HepG2 (cell line): ENCODE results near the gene RAB15. TPM values are rescaled to one million over a fixed set of nuclear protein-coding genes. Genes with fewer than 3 reads are reported as not detected.

Source experiments
- CBX2 ChIP-seq, 2 experiments: fragments of 200-600 bp in 1 of 2; sonication (generic); formaldehyde crosslinking in 1 of 2; IDR thresholded peaks; 2 replicates each; pipeline versions ENCODE4 v1.7.0 to v1.8.1; 2018 to 2022; ENCODE audit warnings: low read depth in 2 of 2, low read length in 1 of 2, mild to moderate bottlenecking in 1 of 2, missing genetic modification reagents in 1 of 2
- DNMT3B ChIP-seq: conservative IDR thresholded peaks from 2 replicates; pipeline ENCODE4 v1.6.1; 2016; ENCODE audit warnings: missing biosample characterization, control low read depth
- GLI4 ChIP-seq: sonication (generic); formaldehyde crosslinking; IDR thresholded peaks from 2 replicates; pipeline ENCODE4 v1.5.1; 2020; ENCODE audit warnings: missing genetic modification reagents, mild to moderate bottlenecking, moderate library complexity, borderline replicate concordance
- NFE2 ChIP-seq: sonication (generic); formaldehyde crosslinking; IDR thresholded peaks from 2 replicates; pipeline ENCODE4 v1.4.0; 2020; ENCODE audit warnings: missing genetic modification reagents
- NFKBIZ ChIP-seq: IDR thresholded peaks from 2 replicates; pipeline ENCODE4 v1.6.1; 2018; ENCODE audit warnings: missing genetic modification reagents, missing compliant biosample characterization
- SMARCE1 ChIP-seq: fragments of 450-650 bp; IDR thresholded peaks from 2 replicates; pipeline ENCODE4 v1.6.1; 2017; ENCODE audit warnings: borderline replicate concordance
- U2AF2 ChIP-seq: fragments of 200-400 bp; formaldehyde crosslinking; IDR thresholded peaks from 2 replicates; pipeline ENCODE4 v1.6.1; 2017; ENCODE audit warnings: low read depth, mild to moderate bottlenecking, low read length
- ZBTB43 ChIP-seq: sonication (generic); formaldehyde crosslinking; conservative IDR thresholded peaks from 2 replicates; pipeline ENCODE4 v1.4.0; 2020; ENCODE audit warnings: missing genetic modification reagents
- ZFP41 ChIP-seq: sonication (generic); formaldehyde crosslinking; IDR thresholded peaks from 2 replicates; pipeline ENCODE4 v1.4.0; 2020; ENCODE audit warnings: mild to moderate bottlenecking, missing genetic modification reagents, borderline replicate concordance
- ZFYVE20 ChIP-seq: sonication (generic); formaldehyde crosslinking; IDR thresholded peaks from 2 replicates; pipeline ENCODE4 v1.8.0; 2023; ENCODE audit warnings: low read depth, mild to moderate bottlenecking, moderate library complexity, missing genetic modification reagents, borderline replicate concordance
- ZMAT3 ChIP-seq: sonication (generic); formaldehyde crosslinking; conservative IDR thresholded peaks from 2 replicates; pipeline ENCODE4 v1.7.0; 2021; ENCODE audit warnings: missing genetic modification reagents
- ZMYM3 ChIP-seq: sonication (generic); formaldehyde crosslinking; IDR thresholded peaks from 2 replicates; pipeline ENCODE4 v1.5.1; 2020; ENCODE audit warnings: mild to moderate bottlenecking, missing genetic modification reagents
- ZMYM4 ChIP-seq: sonication (generic); formaldehyde crosslinking; IDR thresholded peaks from 2 replicates; pipeline ENCODE4 v1.8.1; 2023; ENCODE audit warnings: mild to moderate bottlenecking, missing genetic modification reagents
- ZNF44 ChIP-seq: sonication (generic); formaldehyde crosslinking; IDR thresholded peaks from 2 replicates; pipeline ENCODE4 v1.5.1; 2020; ENCODE audit warnings: mild to moderate bottlenecking, missing genetic modification reagents
- ZNF574 ChIP-seq: sonication (generic); formaldehyde crosslinking; IDR thresholded peaks from 2 replicates; pipeline ENCODE4 v1.4.0; 2020; ENCODE audit warnings: missing genetic modification reagents
- polyA plus RNA-seq, 8 experiments: library from polyadenylated mRNA; depleted of rRNA in 3 of 8; stranded (reverse) in 7 of 8; unstranded in 1 of 8; fragments of >200 nt; fragmentation: Illumina TruSeq in 4 of 8; extraction: Trizol in 4 of 8; gene quantifications; 2 replicates each; pipeline versions ENCODE4 v1.2.1 to v1.2.3, GENCODE V29; 2011 to 2016; ENCODE audit warnings: low read depth in 4 of 8, missing spikeins in 1 of 8, mixed read lengths in 1 of 8; ENCODE audit not compliant: insufficient read depth in 1 of 8
- total RNA-seq, 5 experiments: library from RNA; depleted of rRNA; stranded (reverse); fragments of >200 nt; fragmentation: Illumina TruSeq; extraction: Trizol; gene quantifications; 2 replicates each; pipeline ENCODE4 v1.2.3, GENCODE V29; 2016; ENCODE audit warnings: low read depth in 1 of 5
- TF ChIP-seq, protein P1 (sequence below): sonication (generic); formaldehyde crosslinking; IDR thresholded peaks from 2 replicates; pipeline ENCODE4 v1.5.0; 2020; ENCODE audit warnings: missing genetic modification reagents, mild to moderate bottlenecking, borderline replicate concordance
- TF ChIP-seq, protein P2 (sequence below): sonication (generic); formaldehyde crosslinking; IDR thresholded peaks from 2 replicates; pipeline ENCODE4 v1.5.1; 2020; ENCODE audit warnings: mild to moderate bottlenecking, missing genetic modification reagents, moderate library complexity
- TF ChIP-seq, protein P3 (sequence below): fragments of 450-650 bp; IDR thresholded peaks from 2 replicates; pipeline ENCODE4 v1.6.1; 2016
- TF ChIP-seq, protein P4 (sequence below): sonication (generic); formaldehyde crosslinking; IDR thresholded peaks from 2 replicates; pipeline ENCODE4 v1.5.0; 2020; ENCODE audit warnings: mild to moderate bottlenecking, missing genetic modification reagents

Gene RAB15
- total and polyA plus RNA-seq, 2 of the 13 experiments (the other 11 are each of a cell fraction or from before 2014, with no cell fraction given) = 7.4 to 18.5 TPM

DNA sequence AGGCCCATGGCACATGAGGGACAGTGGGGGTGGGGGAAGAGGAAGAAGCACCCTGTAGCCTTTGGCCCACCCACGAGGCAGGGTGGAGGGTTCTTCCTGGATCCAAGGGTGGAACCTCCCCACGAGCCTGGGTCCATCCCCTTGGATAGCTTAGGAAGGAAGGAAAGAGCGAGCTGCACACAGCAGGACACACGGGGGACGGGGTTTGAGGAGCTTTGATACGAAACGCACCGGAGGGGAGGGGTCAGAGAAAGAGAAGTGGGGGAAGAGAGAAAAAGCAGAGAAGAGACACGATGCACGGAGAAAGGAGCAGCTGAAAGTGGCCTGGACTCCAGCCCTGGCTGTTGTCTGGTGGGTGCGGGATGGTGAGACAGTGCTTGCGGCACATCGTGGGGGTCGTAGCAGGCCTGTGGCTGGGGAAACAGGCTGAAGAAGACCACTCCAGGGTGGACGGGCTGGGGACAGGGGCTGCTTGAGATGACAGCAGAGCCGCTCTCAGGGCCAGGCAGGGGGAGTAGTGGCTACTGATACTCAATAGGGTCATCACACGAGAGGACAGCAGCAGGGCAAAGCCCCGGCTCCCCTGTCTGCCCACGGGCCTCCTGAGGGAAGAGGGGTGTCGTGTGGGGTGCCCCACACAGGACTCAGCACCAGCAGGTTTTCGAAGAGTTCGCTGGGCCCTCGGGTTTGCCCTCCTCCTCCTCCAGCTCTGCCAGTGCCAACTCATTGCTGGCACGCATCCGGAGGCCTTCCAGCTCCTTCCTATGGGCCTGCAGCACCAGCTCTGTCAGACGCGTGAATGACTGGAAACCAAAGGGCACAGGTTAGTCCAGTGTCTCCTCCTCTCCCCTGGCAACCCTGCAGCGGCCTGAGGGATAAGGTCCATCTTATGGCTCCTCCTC is 24.2 kb downstream of the RAB15 start (continued):
- TF ChIP-seq ZBTB43 = no peak
- no peak for TF ChIP-seq NFKBIZ (CRISPR knock-in tag)
- TF ChIP-seq DNMT3B (CRISPR knock-in tag) = no peak
- no peak for TF ChIP-seq CBX2 (IDR thresholded peaks at IDR 0.05; ENCODE audit: low read depth, low read length)
- TF ChIP-seq CBX2 (CRISPR knock-in tag; IDR thresholded peaks at IDR 0.05; ENCODE audit: low read depth) = no peak
- no peak for TF ChIP-seq SMARCE1
- TF ChIP-seq GLI4 = no peak
- TF ChIP-seq ZNF574 (CRISPR knock-in tag) = peak; percentile 71
- TF ChIP-seq ZMYM3 (CRISPR knock-in tag) = peak; percentile 72
- no peak for TF ChIP-seq NFE2 (CRISPR knock-in tag)
- TF ChIP-seq, protein P1, sequence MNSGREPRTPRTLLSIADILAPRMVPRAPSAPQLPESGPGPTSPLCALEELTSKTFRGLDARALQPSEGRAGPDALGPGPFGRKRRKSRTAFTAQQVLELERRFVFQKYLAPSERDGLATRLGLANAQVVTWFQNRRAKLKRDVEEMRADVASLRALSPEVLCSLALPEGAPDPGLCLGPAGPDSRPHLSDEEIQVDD (CRISPR knock-in tag) = no peak
- TF ChIP-seq, protein P2, sequence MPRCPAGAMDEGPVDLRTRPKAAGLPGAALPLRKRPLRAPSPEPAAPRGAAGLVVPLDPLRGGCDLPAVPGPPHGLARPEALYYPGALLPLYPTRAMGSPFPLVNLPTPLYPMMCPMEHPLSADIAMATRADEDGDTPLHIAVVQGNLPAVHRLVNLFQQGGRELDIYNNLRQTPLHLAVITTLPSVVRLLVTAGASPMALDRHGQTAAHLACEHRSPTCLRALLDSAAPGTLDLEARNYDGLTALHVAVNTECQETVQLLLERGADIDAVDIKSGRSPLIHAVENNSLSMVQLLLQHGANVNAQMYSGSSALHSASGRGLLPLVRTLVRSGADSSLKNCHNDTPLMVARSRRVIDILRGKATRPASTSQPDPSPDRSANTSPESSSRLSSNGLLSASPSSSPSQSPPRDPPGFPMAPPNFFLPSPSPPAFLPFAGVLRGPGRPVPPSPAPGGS (CRISPR knock-in tag) = no peak
- TF ChIP-seq, protein P3, sequence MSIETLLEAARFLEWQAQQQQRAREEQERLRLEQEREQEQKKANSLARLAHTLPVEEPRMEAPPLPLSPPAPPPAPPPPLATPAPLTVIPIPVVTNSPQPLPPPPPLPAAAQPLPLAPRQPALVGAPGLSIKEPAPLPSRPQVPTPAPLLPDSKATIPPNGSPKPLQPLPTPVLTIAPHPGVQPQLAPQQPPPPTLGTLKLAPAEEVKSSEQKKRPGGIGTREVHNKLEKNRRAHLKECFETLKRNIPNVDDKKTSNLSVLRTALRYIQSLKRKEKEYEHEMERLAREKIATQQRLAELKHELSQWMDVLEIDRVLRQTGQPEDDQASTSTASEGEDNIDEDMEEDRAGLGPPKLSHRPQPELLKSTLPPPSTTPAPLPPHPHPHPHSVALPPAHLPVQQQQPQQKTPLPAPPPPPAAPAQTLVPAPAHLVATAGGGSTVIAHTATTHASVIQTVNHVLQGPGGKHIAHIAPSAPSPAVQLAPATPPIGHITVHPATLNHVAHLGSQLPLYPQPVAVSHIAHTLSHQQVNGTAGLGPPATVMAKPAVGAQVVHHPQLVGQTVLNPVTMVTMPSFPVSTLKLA = no peak
- TF ChIP-seq ZFYVE20 (CRISPR knock-in tag) = no peak
- TF ChIP-seq ZFP41 (CRISPR knock-in tag) = no peak
- TF ChIP-seq ZNF44 (CRISPR knock-in tag) = no peak
- TF ChIP-seq ZMYM4 (CRISPR knock-in tag) = no peak
- 0 out of 2 replicates have a peak, but pooled peaks have one; percentile 55 for TF ChIP-seq ZMAT3 (CRISPR knock-in tag)
- TF ChIP-seq U2AF2 = 0 out of 2 replicates have a peak, but pooled peaks have one; percentile 30
- TF ChIP-seq, protein P4, sequence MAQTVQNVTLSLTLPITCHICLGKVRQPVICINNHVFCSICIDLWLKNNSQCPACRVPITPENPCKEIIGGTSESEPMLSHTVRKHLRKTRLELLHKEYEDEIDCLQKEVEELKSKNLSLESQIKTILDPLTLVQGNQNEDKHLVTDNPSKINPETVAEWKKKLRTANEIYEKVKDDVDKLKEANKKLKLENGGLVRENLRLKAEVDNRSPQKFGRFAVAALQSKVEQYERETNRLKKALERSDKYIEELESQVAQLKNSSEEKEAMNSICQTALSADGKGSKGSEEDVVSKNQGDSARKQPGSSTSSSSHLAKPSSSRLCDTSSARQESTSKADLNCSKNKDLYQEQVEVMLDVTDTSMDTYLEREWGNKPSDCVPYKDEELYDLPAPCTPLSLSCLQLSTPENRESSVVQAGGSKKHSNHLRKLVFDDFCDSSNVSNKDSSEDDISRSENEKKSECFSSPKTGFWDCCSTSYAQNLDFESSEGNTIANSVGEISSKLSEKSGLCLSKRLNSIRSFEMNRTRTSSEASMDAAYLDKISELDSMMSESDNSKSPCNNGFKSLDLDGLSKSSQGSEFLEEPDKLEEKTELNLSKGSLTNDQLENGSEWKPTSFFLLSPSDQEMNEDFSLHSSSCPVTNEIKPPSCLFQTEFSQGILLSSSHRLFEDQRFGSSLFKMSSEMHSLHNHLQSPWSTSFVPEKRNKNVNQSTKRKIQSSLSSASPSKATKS (CRISPR knock-in tag) = no peak
